IMR-90 (cell line): ENCODE measurements around the gene LAMTOR4. TPM values are rescaled to one million over a fixed set of nuclear protein-coding genes. Genes with fewer than 3 reads are reported as not detected.

Source experiments
- ATAC-seq: fragments of 200-7000 bp; cut with Tn5 transposase; 2 replicates; pipeline ENCODE4 v1.9.1; 2020; ENCODE audit warnings: low read depth, mild to moderate bottlenecking, moderate library complexity
- BruUV-seq: library from RNA; stranded (reverse); fragments of 400-500 nt; replicated peaks from 2 replicates; lab custom pipeline; 2021; lab: Mats Ljungman, UMichigan
- CTCF ChIA-PET: fragments of 300-600 bp; formaldehyde crosslinking; extraction: SDS; loops from one replicate; lab custom pipeline; 2021; ENCODE audit warnings: antibody characterized with exemption; lab: Yijun Ruan, JAX
- POLR2A ChIA-PET: fragments of 300-600 bp; sonication (Branson Sonifier 250); formaldehyde crosslinking; loops from one replicate; lab custom pipeline; 2022; ENCODE audit warnings: antibody characterized with exemption; ENCODE audit not compliant: unreplicated experiment; lab: Charles Lee
- DNase-seq: peaks from one replicate; pipeline ENCODE4 v3.0.0; 2013
- H2AFZ ChIP-seq: replicated peaks from 2 replicates; pipeline ENCODE3; 2013; ENCODE audit warnings: low read length, mild to moderate bottlenecking; ENCODE audit not compliant: poor library complexity
- H2AK5ac ChIP-seq: 2 replicates; pipeline ENCODE4 v1.6.1; 2013; ENCODE audit warnings: low read depth, low read length, inconsistent platforms
- H2AK9ac ChIP-seq: replicated peaks from 2 replicates; pipeline ENCODE3; 2013; ENCODE audit warnings: mild to moderate bottlenecking, low read depth, low read length, moderate library complexity; ENCODE audit not compliant: poor library complexity
- H2BK120ac ChIP-seq: 2 replicates; pipeline ENCODE4 v1.6.1; 2013; ENCODE audit warnings: low read depth, low read length, inconsistent platforms
- H2BK15ac ChIP-seq: 3 replicates; pipeline ENCODE4 v1.6.1; 2013; ENCODE audit warnings: low read depth, low read length, inconsistent platforms
- H2BK20ac ChIP-seq: 2 replicates; pipeline ENCODE4 v1.6.1; 2013; ENCODE audit warnings: low read depth, mild to moderate bottlenecking, inconsistent platforms, low read length, moderate library complexity
- H2BK5ac ChIP-seq: 2 replicates; pipeline ENCODE4 v1.6.1; 2013; ENCODE audit warnings: mild to moderate bottlenecking, low read depth, low read length, inconsistent platforms; ENCODE audit not compliant: poor library complexity, severe bottlenecking
- H3K14ac ChIP-seq: replicated peaks from 2 replicates; pipeline ENCODE4 v1.6.1; 2013; ENCODE audit warnings: low read depth, low read length, inconsistent platforms
- H3K18ac ChIP-seq: 2 replicates; pipeline ENCODE4 v1.6.1; 2013; ENCODE audit warnings: low read depth, low read length, control low read depth
- H3K23ac ChIP-seq: 2 replicates; pipeline ENCODE4 v1.6.1; 2013; ENCODE audit warnings: low read depth, low read length, inconsistent platforms
- H3K27ac ChIP-seq: 2 replicates; pipeline ENCODE4 v1.5.1; 2013; ENCODE audit warnings: mild to moderate bottlenecking, control low read depth, low read length; ENCODE audit not compliant: insufficient read depth
- H3K27me3 ChIP-seq: 2 replicates; pipeline ENCODE4 v1.6.1; 2013; ENCODE audit warnings: low read length; ENCODE audit not compliant: control insufficient read depth, insufficient read depth
- H3K36me3 ChIP-seq: 2 replicates; pipeline ENCODE4 v1.6.1; 2013; ENCODE audit warnings: low read length, mixed read lengths; ENCODE audit not compliant: control insufficient read depth, insufficient read depth
- H3K4ac ChIP-seq: 2 replicates; pipeline ENCODE4 v1.6.1; 2013; ENCODE audit warnings: low read depth, low read length, inconsistent platforms
- H3K4me1 ChIP-seq: 2 replicates; pipeline ENCODE4 v1.6.1; 2013; ENCODE audit warnings: low read length, mixed read lengths; ENCODE audit not compliant: control insufficient read depth, insufficient read depth
- H3K4me2 ChIP-seq: 2 replicates; pipeline ENCODE4 v1.6.1; 2013; ENCODE audit warnings: low read depth, mild to moderate bottlenecking, control low read depth, low read length, moderate library complexity
- H3K4me3 ChIP-seq: 2 replicates; pipeline ENCODE4 v1.5.1; 2013; ENCODE audit warnings: low read depth, mild to moderate bottlenecking, control low read depth, low read length, moderate library complexity; ENCODE audit not compliant: insufficient read depth
- H3K56ac ChIP-seq: 2 replicates; pipeline ENCODE4 v1.6.1; 2013; ENCODE audit warnings: low read length, inconsistent platforms; ENCODE audit not compliant: insufficient read depth; ENCODE audit errors: extremely low read depth
- H3K79me1 ChIP-seq, 2 experiments: 2 replicates each; pipeline ENCODE4 v1.6.1; 2013; ENCODE audit warnings: low read length in 2 of 2, inconsistent platforms in 1 of 2, low read depth in 1 of 2
- H3K9ac ChIP-seq: 2 replicates; pipeline ENCODE4 v1.6.1; 2013; ENCODE audit warnings: low read depth, low read length, control low read depth
- H3K9me1 ChIP-seq: 2 replicates; pipeline ENCODE4 v1.6.1; 2013; ENCODE audit warnings: low read length, inconsistent platforms; ENCODE audit not compliant: insufficient read depth
- H3K9me3 ChIP-seq: 2 replicates; pipeline ENCODE4 v1.6.1; 2013; ENCODE audit warnings: low read length; ENCODE audit not compliant: control insufficient read depth, insufficient read depth
- H4K20me1 ChIP-seq: 2 replicates; pipeline ENCODE4 v1.6.1; 2013; ENCODE audit warnings: low read length, inconsistent platforms; ENCODE audit not compliant: insufficient read depth
- H4K5ac ChIP-seq: 2 replicates; pipeline ENCODE4 v1.6.1; 2013; ENCODE audit warnings: mild to moderate bottlenecking, low read depth, low read length, control low read depth
- H4K8ac ChIP-seq, 2 experiments: 2 replicates each; pipeline ENCODE4 v1.6.1; 2013; ENCODE audit warnings: low read depth in 2 of 2, low read length in 2 of 2, control low read depth in 1 of 2, inconsistent platforms in 1 of 2
- H4K91ac ChIP-seq: 2 replicates; pipeline ENCODE4 v1.6.1; 2013; ENCODE audit warnings: low read depth, low read length, inconsistent platforms; ENCODE audit not compliant: insufficient read depth
- CEBPB ChIP-seq: IDR thresholded peaks from 2 replicates; pipeline ENCODE4 v1.6.1; 2012; ENCODE audit warnings: low read depth, low read length, improper control_type of control experiment
- MAFK ChIP-seq: IDR thresholded peaks from 2 replicates; pipeline ENCODE4 v1.6.1; 2012; ENCODE audit warnings: low read depth, low read length, improper control_type of control experiment
- RAD21 ChIP-seq: IDR thresholded peaks from 2 replicates; pipeline ENCODE4 v1.6.1; 2012; ENCODE audit warnings: low read length, improper control_type of control experiment
- SMC3 ChIP-seq: fragments of 150-350 bp; IDR thresholded peaks from 2 replicates; pipeline ENCODE4 v1.6.1; 2016; ENCODE audit warnings: low read depth, mild to moderate bottlenecking, antibody characterized with exemption, low read length, moderate library complexity
- WGBS, 2 experiments: methylation state at CpG; one replicate each; pipeline versions ENCODE4 v1.1.5 to v1.1.7; 2013; ENCODE audit warnings: missing lambda C conversion rate in 2 of 2; ENCODE audit not compliant: insufficient read length in 1 of 2; ENCODE audit errors: extremely low coverage in 2 of 2; 5-methylcytosine and 5-hydroxymethylcytosine counted together
- dilution Hi-C: fragments of 300-500 bp; cut with HindIII; formaldehyde crosslinking; loops from one replicate; pipeline ENCODE4 v1.14.3; 2018; ENCODE audit warnings: low sequenced_read_pairs; ENCODE audit not compliant: unreplicated experiment
- in situ Hi-C: fragments of 300-500 bp; cut with MboI; formaldehyde crosslinking; loops from 3 replicates; pipeline ENCODE4 v1.14.3; 2019; ENCODE audit warnings: low sequenced_read_pairs, inconsistent platforms, mixed read lengths
- intact Hi-C: fragments of 100-400 bp; cut with micrococcal nuclease; formaldehyde crosslinking; loops from 2 replicates; pipeline ENCODE4 v1.10.0; 2022
- polyA plus RNA-seq, 3 experiments: library from polyadenylated mRNA; depleted of rRNA; stranded (reverse); fragments of >200 nt; gene quantifications; 2 replicates each; pipeline ENCODE4 v1.2.3, GENCODE V29; 2012; ENCODE audit warnings: low replicate concordance in 1 of 3
- total RNA-seq: library from RNA; depleted of rRNA; stranded (reverse); fragments of >200 nt; gene quantifications from 2 replicates; pipeline ENCODE4 v1.2.3, GENCODE V29; 2012
- TF ChIP-seq, protein P1 (sequence below): conservative IDR thresholded peaks from 2 replicates; pipeline ENCODE4 v1.5.1; 2012; ENCODE audit warnings: mild to moderate bottlenecking, low read depth, low read length, improper control_type of control experiment

Gene LAMTOR4
- total and polyA plus RNA-seq, 2 of the 4 experiments (the other 2 are of a cell fraction) = 134 to 268 TPM

DNA sequence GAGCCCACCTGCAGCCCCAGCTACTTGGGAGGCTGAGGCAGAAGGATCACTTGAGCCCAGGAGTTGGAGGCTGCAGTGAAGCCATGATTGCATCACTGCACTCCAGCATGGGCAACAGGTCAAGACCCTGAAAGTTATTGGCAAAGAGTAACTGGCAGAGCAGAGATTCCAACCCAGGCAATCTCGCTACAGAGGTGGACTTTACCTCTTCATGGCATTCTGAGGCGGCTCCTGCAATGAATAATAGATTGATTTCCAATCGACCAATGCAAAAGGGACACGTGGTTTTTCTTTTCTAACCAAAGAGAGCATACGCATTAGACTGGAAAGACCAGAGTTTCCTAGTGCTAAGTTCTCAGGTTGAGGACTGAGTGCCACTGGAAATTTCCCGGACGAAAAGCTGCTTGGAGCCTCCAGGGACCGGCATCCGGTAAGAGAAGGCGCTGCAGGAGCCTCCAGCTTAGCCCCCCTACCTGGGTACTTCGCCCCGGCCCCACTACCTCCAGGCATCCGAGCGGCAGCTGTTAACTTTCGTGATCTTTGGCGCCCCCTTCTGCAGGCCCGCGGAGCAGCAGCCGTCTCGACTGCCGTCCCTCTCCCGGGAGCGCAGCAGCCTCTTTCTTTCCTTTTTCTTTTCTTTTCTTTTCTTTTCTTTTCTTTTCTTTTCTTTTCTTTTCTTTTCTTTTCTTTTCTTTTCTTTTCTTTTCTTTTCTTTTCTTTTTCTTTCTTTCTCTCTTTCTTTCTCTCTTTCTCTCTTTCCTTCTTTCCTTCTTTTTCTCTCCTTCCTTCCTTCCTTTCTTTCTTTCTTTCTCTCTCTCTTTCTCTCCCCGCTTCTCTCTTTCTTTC lies 17.9 kb upstream of the LAMTOR4 start:
- CTCF ChIA-PET = interaction anchor here (0.6 to 1.2 kb wide), 9 partner anchors 10 to 472 kb away, joined by 3 to 6 read pairs (median 3); partner anchors contain the start of gene GAL3ST4
- Histone ChIP-seq H2AK5ac (no peak overlapping the region), H3K9ac (no peak overlapping the region), H3K4me1 (peaks cover 2% of the 10 kb centered on the region; the same call in 1 of the 2 replicates), H3K23ac (no peak overlapping the region), H2BK15ac (no peak overlapping the region), H3K4ac (no peak overlapping the region), H2AFZ (peak overlapping the region; percentile 90), H3K27me3 (peaks cover under 1% of the 10 kb centered on the region; the same call in 1 of the 2 replicates), H3K79me1 (peaks cover 7 to 26% of the 10 kb centered on the region in 2 experiments; a peak in 3 of 4 replicates), H4K20me1 (no peaks in the 10 kb centered on the region), H3K4me3 (no peak overlapping the region), H3K4me2 (peak overlapping the region; percentile 65), H3K14ac (no peak overlapping the region), H2BK5ac (no peak overlapping the region), H2BK20ac (no peak overlapping the region), H4K5ac (no peak overlapping the region), H4K8ac (peak overlapping the region in 1 of 2 experiments; percentile 24; a peak in 1 of 4 replicates), H3K27ac (no peak overlapping the region), H3K36me3 (no peaks in the 10 kb centered on the region), H3K18ac (no peak overlapping the region), H3K56ac (no peak overlapping the region), H2BK120ac (no peak overlapping the region), H4K91ac (no peak overlapping the region), H3K9me3 (no peaks in the 10 kb centered on the region), H2AK9ac (peak overlapping the region; percentile 52), H3K9me1 (no peaks in the 10 kb centered on the region)
- WGBS, 2 experiments = 11% methylated on average over 16 of the region's 24 CpGs; no CpG with 5 or more reads in 1 of the 2 experiments
- in situ Hi-C loops (loop anchor here (10.0 kb wide), 1 partner anchor 214 kb away; no protein-coding TSS in a partner anchor), dilution Hi-C loops (no loop called here), intact Hi-C loops (loop anchor here (2.0 to 5.0 kb wide), 2 partner anchors 136 to 219 kb away; no protein-coding TSS in a partner anchor)
- DNase-seq (peak; percentile 27), ATAC-seq (0 out of 2 replicates have a peak, but pooled peaks have one; percentile 21)
- POLR2A ChIA-PET = no interaction called here
- TF ChIP-seq RAD21 (peak; percentile 67), SMC3 (peak; percentile 39; the same call in 1 of the 2 replicates), CEBPB (peak; percentile 40), MAFK (no peak)
- TF ChIP-seq, protein P1, sequence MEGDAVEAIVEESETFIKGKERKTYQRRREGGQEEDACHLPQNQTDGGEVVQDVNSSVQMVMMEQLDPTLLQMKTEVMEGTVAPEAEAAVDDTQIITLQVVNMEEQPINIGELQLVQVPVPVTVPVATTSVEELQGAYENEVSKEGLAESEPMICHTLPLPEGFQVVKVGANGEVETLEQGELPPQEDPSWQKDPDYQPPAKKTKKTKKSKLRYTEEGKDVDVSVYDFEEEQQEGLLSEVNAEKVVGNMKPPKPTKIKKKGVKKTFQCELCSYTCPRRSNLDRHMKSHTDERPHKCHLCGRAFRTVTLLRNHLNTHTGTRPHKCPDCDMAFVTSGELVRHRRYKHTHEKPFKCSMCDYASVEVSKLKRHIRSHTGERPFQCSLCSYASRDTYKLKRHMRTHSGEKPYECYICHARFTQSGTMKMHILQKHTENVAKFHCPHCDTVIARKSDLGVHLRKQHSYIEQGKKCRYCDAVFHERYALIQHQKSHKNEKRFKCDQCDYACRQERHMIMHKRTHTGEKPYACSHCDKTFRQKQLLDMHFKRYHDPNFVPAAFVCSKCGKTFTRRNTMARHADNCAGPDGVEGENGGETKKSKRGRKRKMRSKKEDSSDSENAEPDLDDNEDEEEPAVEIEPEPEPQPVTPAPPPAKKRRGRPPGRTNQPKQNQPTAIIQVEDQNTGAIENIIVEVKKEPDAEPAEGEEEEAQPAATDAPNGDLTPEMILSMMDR = peak; percentile 76
- BruUV-seq = no TSS peak
